H1 (cell line): ENCODE measurements around the gene BPI. TPM values are rescaled to one million over a fixed set of nuclear protein-coding genes. Genes with fewer than 3 reads are reported as not detected.

ENCODE experiments used
- CTCF ChIA-PET: fragments of 300-600 bp; sonication (Branson Sonifier 250); formaldehyde crosslinking; loops from one replicate; lab custom pipeline; 2021; ENCODE audit not compliant: partially characterized antibody; lab: Charles Lee
- POLR2A ChIA-PET: fragments of 300-600 bp; sonication (Branson Sonifier 250); formaldehyde crosslinking; loops from one replicate; lab custom pipeline; 2021; ENCODE audit warnings: inconsistent platforms; ENCODE audit not compliant: partially characterized antibody; lab: Charles Lee
- DNase-seq, 2 experiments: peaks; one replicate each; pipeline versions ENCODE4 v3.0.0 to v3.0.0-alpha.2; 2010 to 2022; ENCODE audit warnings: low spot score in 2 of 2, low read depth in 1 of 2, mixed read lengths in 1 of 2
- FAIRE-seq: peaks from 2 replicates; lab custom pipeline; 2011; peaks lifted over from hg19 to GRCh38; lab: Jason Lieb, UNC
- H2AFZ ChIP-seq: 2 replicates; pipeline ENCODE4 v1.8.1; 2012; ENCODE audit warnings: low read length, inconsistent platforms
- H2AK5ac ChIP-seq: 2 replicates; pipeline ENCODE4 v1.6.1; 2013; ENCODE audit warnings: low read depth, low read length
- H2BK120ac ChIP-seq: replicated peaks from 2 replicates; pipeline ENCODE3; 2013; ENCODE audit warnings: low read depth, low read length, inconsistent platforms
- H2BK12ac ChIP-seq: 2 replicates; pipeline ENCODE4 v1.6.1; 2013; ENCODE audit warnings: low read depth, low read length
- H2BK15ac ChIP-seq: 2 replicates; pipeline ENCODE4 v1.6.1; 2013; ENCODE audit warnings: low read length
- H2BK20ac ChIP-seq: 2 replicates; pipeline ENCODE4 v1.6.1; 2013; ENCODE audit warnings: low read length
- H2BK5ac ChIP-seq: 2 replicates; pipeline ENCODE4 v1.6.1; 2013; ENCODE audit warnings: low read depth, low read length
- H3K14ac ChIP-seq: 2 replicates; pipeline ENCODE4 v1.6.1; 2013; ENCODE audit warnings: inconsistent platforms; ENCODE audit not compliant: insufficient read length
- H3K18ac ChIP-seq: 2 replicates; pipeline ENCODE4 v1.6.1; 2013; ENCODE audit warnings: low read length; ENCODE audit errors: extremely low read depth
- H3K23ac ChIP-seq: 2 replicates; pipeline ENCODE4 v1.6.1; 2013; ENCODE audit warnings: inconsistent platforms; ENCODE audit not compliant: insufficient read length
- H3K23me2 ChIP-seq: 2 replicates; pipeline ENCODE4 v1.6.1; 2013; ENCODE audit warnings: low read depth, low read length
- H3K27ac ChIP-seq: 2 replicates; pipeline ENCODE4 v1.6.1; 2011; ENCODE audit warnings: low read depth, low read length, inconsistent platforms
- H3K27me3 ChIP-seq, 4 experiments: replicated peaks in 1 of 4; 1 replicate in 1 of 4; 2 replicates in 3 of 4; pipeline versions ENCODE4 v1.6.1 to v1.8.1; 2011 to 2013; ENCODE audit warnings: low read length in 3 of 4, mild to moderate bottlenecking in 3 of 4, inconsistent platforms in 2 of 4, mixed read lengths in 2 of 4, moderate library complexity in 1 of 4; ENCODE audit not compliant: control insufficient read depth in 3 of 4, insufficient read depth in 3 of 4; ENCODE audit errors: extremely low read depth in 1 of 4
- H3K36me3 ChIP-seq, 4 experiments: 2 replicates each; pipeline versions ENCODE4 v1.6.1 to v1.8.1; 2011 to 2013; ENCODE audit warnings: mild to moderate bottlenecking in 4 of 4, low read length in 3 of 4, moderate library complexity in 2 of 4, control low read depth in 1 of 4, inconsistent platforms in 1 of 4; ENCODE audit not compliant: insufficient read depth in 4 of 4, control insufficient read depth in 2 of 4
- H3K4ac ChIP-seq: replicated peaks from 2 replicates; pipeline ENCODE3; 2013; ENCODE audit warnings: low read length, low read depth, mixed read lengths, inconsistent platforms; ENCODE audit not compliant: insufficient read length
- H3K4me1 ChIP-seq, 4 experiments: replicated peaks in 1 of 4; 1 replicate in 1 of 4; 2 replicates in 3 of 4; pipeline versions ENCODE4 v1.6.1 to v1.8.1; 2011 to 2013; ENCODE audit warnings: low read length in 3 of 4, inconsistent platforms in 2 of 4, mixed read lengths in 1 of 4; ENCODE audit not compliant: insufficient read depth in 4 of 4, control insufficient read depth in 3 of 4
- H3K4me2 ChIP-seq, 2 experiments: 2 replicates each; pipeline versions ENCODE4 v1.6.1 to v1.8.1; 2011 to 2013; ENCODE audit warnings: low read depth in 2 of 2, low read length in 2 of 2, control low read depth in 1 of 2, inconsistent platforms in 1 of 2, mild to moderate bottlenecking in 1 of 2; ENCODE audit not compliant: insufficient read depth in 1 of 2
- H3K4me3 ChIP-seq, 4 experiments: fragments of 200-600, 300-600 bp in 1 of 4; sonication (generic), shearing (Covaris generic), sonication (Bioruptor Twin) in 1 of 4; 2 replicates each; pipeline versions ENCODE4 v1.5.1 to v1.8.1; 2011 to 2016; ENCODE audit warnings: low read length in 4 of 4, low read depth in 3 of 4, control low read depth in 2 of 4, inconsistent platforms in 2 of 4, mild to moderate bottlenecking in 2 of 4, mixed read lengths in 1 of 4, moderate library complexity in 1 of 4; ENCODE audit not compliant: insufficient read depth in 2 of 4; ENCODE audit errors: extremely low read depth in 1 of 4
- H3K56ac ChIP-seq: replicated peaks from 2 replicates; pipeline ENCODE3; 2013; ENCODE audit warnings: low read depth, mild to moderate bottlenecking, mixed read lengths, low read length, inconsistent platforms; ENCODE audit not compliant: insufficient read length
- H3K79me1 ChIP-seq: 2 replicates; pipeline ENCODE4 v1.6.1; 2013; ENCODE audit warnings: low read depth, low read length, control low read depth
- H3K79me2 ChIP-seq, 2 experiments: 2 replicates each; pipeline versions ENCODE4 v1.6.1 to v1.8.1; 2012 to 2013; ENCODE audit warnings: low read length in 2 of 2, mild to moderate bottlenecking in 2 of 2, inconsistent platforms in 1 of 2; ENCODE audit not compliant: insufficient read depth in 2 of 2, control insufficient read depth in 1 of 2
- H3K9ac ChIP-seq, 4 experiments: replicated peaks in 1 of 4; 1 replicate in 1 of 4; 2 replicates in 3 of 4; pipeline versions ENCODE4 v1.6.1 to v1.8.1; 2011 to 2013; ENCODE audit warnings: low read depth in 3 of 4, low read length in 3 of 4, control low read depth in 2 of 4, mild to moderate bottlenecking in 2 of 4, moderate library complexity in 2 of 4, inconsistent platforms in 1 of 4; ENCODE audit errors: extremely low read depth in 1 of 4
- H3K9me3 ChIP-seq, 2 experiments: 2 replicates each; pipeline versions ENCODE4 v1.6.1 to v1.8.1; 2012 to 2013; ENCODE audit warnings: mild to moderate bottlenecking in 2 of 2, moderate library complexity in 2 of 2, control low read depth in 1 of 2, inconsistent platforms in 1 of 2, low read depth in 1 of 2, low read length in 1 of 2, mixed read lengths in 1 of 2; ENCODE audit not compliant: insufficient read depth in 2 of 2
- H4K20me1 ChIP-seq, 2 experiments: replicated peaks in 1 of 2; 2 replicates each; pipeline versions ENCODE3 to v1.8.1; 2011 to 2013; ENCODE audit warnings: inconsistent platforms in 2 of 2, low read length in 2 of 2, mild to moderate bottlenecking in 1 of 2; ENCODE audit not compliant: insufficient read depth in 2 of 2, control insufficient read depth in 1 of 2
- H4K5ac ChIP-seq: 2 replicates; pipeline ENCODE4 v1.6.1; 2013; ENCODE audit warnings: low read length, low read depth, mixed read lengths, inconsistent platforms; ENCODE audit not compliant: insufficient read length
- H4K8ac ChIP-seq: 2 replicates; pipeline ENCODE4 v1.8.0; 2013; ENCODE audit warnings: mild to moderate bottlenecking, moderate library complexity, low read length, inconsistent platforms; ENCODE audit not compliant: insufficient read depth; ENCODE audit errors: extremely low read depth
- H4K91ac ChIP-seq: replicated peaks from 2 replicates; pipeline ENCODE3; 2013; ENCODE audit warnings: low read length, mixed read lengths, inconsistent platforms; ENCODE audit not compliant: insufficient read length
- SRF ChIP-seq: IDR thresholded peaks from 2 replicates; pipeline ENCODE4 v1.6.1; 2011; ENCODE audit warnings: mild to moderate bottlenecking, low read depth, low read length, moderate library complexity
- WGBS, 2 experiments: shearing (Covaris generic) in 1 of 2; methylation state at CpG; one replicate each; pipeline versions ENCODE4 v1.1.6 to v1.1.7; 2013 to 2015; ENCODE audit warnings: low lambda C conversion rate in 2 of 2, mixed read lengths in 2 of 2, inconsistent platforms in 1 of 2, low coverage in 1 of 2, missing lambda C conversion rate in 1 of 2; ENCODE audit not compliant: insufficient replicate concordance in 2 of 2, insufficient coverage in 1 of 2, insufficient read length in 1 of 2; ENCODE audit errors: extremely low coverage in 1 of 2, missing lambda C conversion rate in 1 of 2; 5-methylcytosine and 5-hydroxymethylcytosine counted together
- polyA plus RNA-seq, 7 experiments: library from polyadenylated mRNA; depleted of rRNA in 3 of 7; stranded (reverse) in 5 of 7; unstranded in 2 of 7; fragments of >200 nt in 5 of 7; fragments of 200-250 nt in 2 of 7; gene quantifications; 1 replicate in 5 of 7; 2 replicates in 1 of 7; 4 replicates in 1 of 7; pipeline versions ENCODE4 v1.2.1 to v1.2.3, GENCODE V29; 2011 to 2013; ENCODE audit warnings: missing spikeins in 2 of 7, mixed read lengths in 2 of 7
- total RNA-seq: library from RNA; stranded (reverse); fragmentation: NEBNext Ultra II Directional; extraction: Animal tissue kit (Norgen Biotek cat#: 25700); gene quantifications from 2 replicates; pipeline ENCODE4 v1.2.1, GENCODE V29; 2021

Gene BPI
- total and polyA plus RNA-seq, 2 of the 8 experiments (the other 6 are each of a cell fraction or from before 2014, with no cell fraction given) = not detected

DNA sequence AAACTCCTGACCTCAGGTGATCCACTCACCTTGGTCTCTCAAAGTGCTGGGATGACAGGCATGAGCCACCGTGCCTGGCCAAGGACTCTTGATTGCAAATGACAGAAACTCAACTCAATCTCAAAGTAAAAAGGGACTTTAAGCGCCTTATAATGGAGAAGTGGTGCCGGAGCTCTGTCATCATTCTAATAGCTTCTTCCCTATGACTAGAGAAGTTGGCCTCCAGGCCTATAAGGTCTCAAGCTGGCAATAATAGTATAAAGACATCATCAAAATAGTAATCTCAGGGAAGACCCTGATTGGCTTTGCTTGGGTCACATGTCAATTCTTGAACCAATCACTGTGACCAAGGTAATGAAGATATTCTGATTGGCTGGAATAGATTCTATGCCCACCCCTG is 34.9 kb upstream of the BPI start:
- no peak overlapping the region for H3K14ac ChIP-seq
- FAIRE-seq = no peak

More for the DNA sequence above, 34.9 kb upstream of the BPI start:
- Histone ChIP-seq H2BK12ac (no peak overlapping the region), H3K4me3 (no peak overlapping the region), H3K9me3 (no peaks in the 10 kb centered on the region), H3K4me1 (no peaks in the 10 kb centered on the region), H4K8ac (no peak overlapping the region), H3K27ac (no peak overlapping the region), H3K23ac (no peak overlapping the region), H2AFZ (no peak overlapping the region), H4K5ac (no peak overlapping the region), H2BK20ac (no peak overlapping the region), H3K4me2 (no peak overlapping the region), H2BK5ac (no peak overlapping the region), H2AK5ac (no peak overlapping the region), H3K36me3 (no peaks in the 10 kb centered on the region), H3K4ac (no peak overlapping the region), H3K27me3 (no peaks in the 10 kb centered on the region), H3K9ac (no peak overlapping the region), H3K23me2 (no peaks in the 10 kb centered on the region), H4K20me1 (no peaks in the 10 kb centered on the region), H3K79me1 (no peaks in the 10 kb centered on the region), H2BK15ac (no peak overlapping the region), H3K79me2 (no peaks in the 10 kb centered on the region), H3K56ac (no peak overlapping the region), H3K18ac (no peak overlapping the region), H2BK120ac (no peak overlapping the region), H4K91ac (no peak overlapping the region)
- 87% methylated on average over 3 of the region's 3 CpGs; no CpG with 5 or more reads in 1 of the 2 experiments for WGBS, 2 experiments
- POLR2A ChIA-PET = no interaction called here
- CTCF ChIA-PET = interaction anchor here (0.6 to 1.5 kb wide), 9 partner anchors 10 to 1076 kb away, joined by 3 to 8 read pairs (median 3); no protein-coding TSS in a partner anchor
- no peak for TF ChIP-seq SRF
- no peak for DNase-seq
